B cell (primary cell): ENCODE results near the gene IMPA2.

Source experiments
- CTCF ChIP-seq: fragments of 200-600 bp; IDR thresholded peaks from one replicate; pipeline ENCODE4 v1.8.0; 2022; ENCODE audit warnings: antibody characterized with exemption, mild to moderate bottlenecking
- EZH2 ChIP-seq: IDR thresholded peaks from 2 replicates; pipeline ENCODE4 v1.6.1; 2012; ENCODE audit warnings: borderline replicate concordance, low read depth, mild to moderate bottlenecking, moderate library complexity, low read length; ENCODE audit not compliant: insufficient read depth, poor library complexity, severe bottlenecking

- TF ChIP-seq CTCF = no peak
- no peak for TF ChIP-seq EZH2
These were observed 1.2 kb upstream of the IMPA2 start for GRCh38 chr18:11980163-11980493.
